ENCODE results near the gene QSOX2. TPM values are rescaled to one million over a fixed set of nuclear protein-coding genes. Genes with fewer than 3 reads are reported as not detected.

The QSOX2 gene, protein sequence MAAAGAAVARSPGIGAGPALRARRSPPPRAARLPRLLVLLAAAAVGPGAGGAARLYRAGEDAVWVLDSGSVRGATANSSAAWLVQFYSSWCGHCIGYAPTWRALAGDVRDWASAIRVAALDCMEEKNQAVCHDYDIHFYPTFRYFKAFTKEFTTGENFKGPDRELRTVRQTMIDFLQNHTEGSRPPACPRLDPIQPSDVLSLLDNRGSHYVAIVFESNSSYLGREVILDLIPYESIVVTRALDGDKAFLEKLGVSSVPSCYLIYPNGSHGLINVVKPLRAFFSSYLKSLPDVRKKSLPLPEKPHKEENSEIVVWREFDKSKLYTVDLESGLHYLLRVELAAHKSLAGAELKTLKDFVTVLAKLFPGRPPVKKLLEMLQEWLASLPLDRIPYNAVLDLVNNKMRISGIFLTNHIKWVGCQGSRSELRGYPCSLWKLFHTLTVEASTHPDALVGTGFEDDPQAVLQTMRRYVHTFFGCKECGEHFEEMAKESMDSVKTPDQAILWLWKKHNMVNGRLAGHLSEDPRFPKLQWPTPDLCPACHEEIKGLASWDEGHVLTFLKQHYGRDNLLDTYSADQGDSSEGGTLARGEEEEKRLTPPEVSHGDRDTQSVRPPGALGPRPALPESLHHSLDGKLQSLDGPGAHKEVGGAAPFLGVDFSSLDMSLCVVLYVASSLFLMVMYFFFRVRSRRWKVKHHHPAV
- 43.8 and 48.0 TPM in 2 replicates for total RNA-seq (2014; rRNA removed; shearing (Covaris generic))

DNA sequence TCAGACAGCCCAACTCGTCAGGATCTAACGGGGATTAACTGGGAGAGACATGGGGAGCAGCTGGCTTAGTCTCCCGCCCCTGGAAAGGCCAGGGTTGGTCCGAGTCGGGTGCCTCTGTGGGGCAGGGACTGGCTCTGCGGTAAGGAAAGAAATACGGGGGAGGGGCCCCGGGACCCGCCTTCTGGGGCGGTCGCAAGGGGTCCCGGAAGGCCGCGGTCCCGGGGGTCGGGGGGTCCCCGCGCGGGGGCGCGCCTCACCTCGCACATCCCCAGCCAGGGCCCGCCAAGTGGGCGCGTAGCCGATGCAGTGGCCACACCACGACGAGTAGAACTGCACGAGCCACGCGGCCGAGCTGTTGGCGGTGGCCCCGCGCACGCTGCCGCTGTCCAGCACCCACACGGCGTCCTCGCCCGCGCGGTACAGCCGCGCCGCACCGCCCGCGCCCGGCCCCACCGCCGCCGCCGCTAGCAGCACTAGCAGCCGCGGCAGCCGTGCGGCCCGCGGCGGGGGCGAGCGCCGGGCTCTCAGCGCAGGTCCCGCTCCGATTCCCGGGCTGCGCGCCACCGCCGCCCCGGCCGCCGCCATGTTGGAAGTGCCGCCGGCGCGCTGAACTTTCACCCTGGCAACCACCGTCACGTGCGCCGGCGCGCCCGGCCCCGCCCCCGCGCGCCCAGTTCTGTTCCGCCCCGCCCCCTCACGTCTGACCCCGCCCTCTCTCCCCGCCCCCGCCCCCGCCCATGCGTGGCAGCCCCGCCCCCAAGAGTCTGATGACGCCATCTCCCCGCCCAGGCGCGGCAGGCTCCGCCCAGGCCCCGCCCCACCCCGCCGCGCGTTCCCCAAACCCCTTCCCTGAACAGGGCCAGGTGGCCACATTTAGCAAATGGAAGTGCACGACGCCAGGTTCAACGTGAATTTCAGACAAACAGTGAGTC lies at the start of gene QSOX2:
Gene QSOX2 (minus strand): TSS at position 594 of the 932 bp plus-strand sequence. CDS start 9 bp downstream, at position 585.
- DNase-seq = peak; percentile 85 to 87
- H3K4me1 ChIP-seq = peaks cover 14% of the 10 kb centered on the region
- peak within 1 kb of the TSS; percentile 74 for H3K27ac ChIP-seq
- H3K4me3 ChIP-seq = peak within 1 kb of the TSS; percentile 79
- peaks cover 45% of the 10 kb centered on the region for H3K27me3 ChIP-seq
- no peaks in the 10 kb centered on the region for H3K9me3 ChIP-seq (replicated peaks)
- peaks cover 5% of the 10 kb centered on the region for H3K36me3 ChIP-seq

DNA sequence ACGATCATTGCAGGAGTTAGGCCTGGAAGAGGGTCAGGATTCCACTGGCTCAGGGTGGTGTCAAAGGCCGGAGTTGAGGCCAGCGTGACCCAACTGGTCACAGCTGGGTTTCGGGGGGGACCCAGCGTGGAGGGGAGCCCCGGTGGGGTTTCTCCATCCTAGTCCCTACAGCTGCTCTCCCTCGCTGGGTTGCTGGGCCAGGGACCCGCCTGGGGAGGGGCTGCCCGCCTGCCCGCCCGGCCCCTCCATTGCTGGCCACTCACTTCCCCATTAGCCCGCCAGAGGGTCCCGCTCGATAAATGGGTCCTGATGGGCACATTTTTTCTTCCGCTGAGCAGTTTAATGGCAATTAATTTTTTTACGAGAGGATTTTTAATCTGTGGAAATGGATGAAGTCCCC lies 49.4 kb upstream of the QSOX2 start:
- H3K36me3 ChIP-seq = no peaks in the 10 kb centered on the region
- H3K4me3 ChIP-seq = no peak overlapping the region
- H3K27ac ChIP-seq = no peak overlapping the region
- peaks cover 65% of the 10 kb centered on the region for H3K27me3 ChIP-seq
- no peak for DNase-seq
- no peaks in the 10 kb centered on the region; the same call in 1 of the 2 replicates for H3K9me3 ChIP-seq (replicated peaks)
- H3K4me1 ChIP-seq = peaks cover 8% of the 10 kb centered on the region; the same call in 1 of the 2 replicates

DNA sequence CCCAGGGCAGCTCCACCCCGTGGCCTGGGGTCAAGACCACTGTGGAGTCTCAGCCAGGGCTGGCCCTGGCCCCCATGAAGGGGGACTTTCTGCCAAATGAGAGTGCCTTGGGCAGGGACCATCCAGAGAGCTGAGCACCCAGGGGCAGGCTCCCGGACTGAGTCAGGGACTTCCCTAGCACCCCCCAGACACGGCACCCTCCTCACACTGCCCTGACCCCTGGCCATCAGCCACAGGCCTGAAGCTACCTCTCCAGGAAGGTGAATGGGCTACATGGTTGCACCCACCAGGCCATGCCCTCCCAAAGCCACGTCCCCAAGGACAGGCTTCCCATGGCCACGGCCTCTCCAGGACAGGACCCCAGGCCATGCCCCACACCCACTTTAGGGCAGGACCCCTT lies 48.8 kb upstream of the QSOX2 start:
- Histone ChIP-seq H3K9me3 (replicated peaks) (no peaks in the 10 kb centered on the region; the same call in 1 of the 2 replicates), H3K27ac (no peak overlapping the region), H3K36me3 (no peaks in the 10 kb centered on the region), H3K4me1 (peaks cover 8% of the 10 kb centered on the region; the same call in 1 of the 2 replicates), H3K27me3 (peaks cover 61% of the 10 kb centered on the region), H3K4me3 (no peak overlapping the region)
- DNase-seq = no peak

DNA sequence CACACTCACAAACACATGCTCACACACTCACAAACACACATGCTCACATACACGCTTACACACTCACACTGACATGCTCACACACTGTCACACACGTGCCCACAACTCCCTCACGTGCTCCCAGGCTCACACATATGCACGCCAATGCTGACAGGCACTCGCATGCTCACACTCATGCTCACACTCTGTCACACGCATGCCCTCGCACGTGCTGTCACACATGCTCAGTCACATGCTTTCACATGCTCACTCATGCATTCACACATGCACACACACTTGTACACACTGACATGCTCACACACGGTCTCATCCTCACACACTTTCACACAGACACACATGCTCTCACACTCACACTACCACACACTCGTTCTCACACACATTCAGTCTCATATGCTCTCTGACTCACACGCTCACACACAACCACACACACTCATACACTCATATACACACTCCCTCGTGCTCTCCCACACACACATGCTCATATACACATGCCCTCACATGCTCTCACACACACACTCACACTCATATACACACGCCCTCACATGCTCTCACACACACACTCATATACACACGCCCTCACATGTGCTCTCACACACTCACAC lies 48.0 kb upstream of the QSOX2 start:
- Histone ChIP-seq H3K4me3 (no peak overlapping the region), H3K9me3 (replicated peaks) (no peaks in the 10 kb centered on the region; the same call in 1 of the 2 replicates), H3K27ac (no peak overlapping the region), H3K27me3 (peaks cover 58% of the 10 kb centered on the region), H3K4me1 (peaks cover 8% of the 10 kb centered on the region; the same call in 1 of the 2 replicates), H3K36me3 (no peaks in the 10 kb centered on the region)
- no peak for DNase-seq

DNA sequence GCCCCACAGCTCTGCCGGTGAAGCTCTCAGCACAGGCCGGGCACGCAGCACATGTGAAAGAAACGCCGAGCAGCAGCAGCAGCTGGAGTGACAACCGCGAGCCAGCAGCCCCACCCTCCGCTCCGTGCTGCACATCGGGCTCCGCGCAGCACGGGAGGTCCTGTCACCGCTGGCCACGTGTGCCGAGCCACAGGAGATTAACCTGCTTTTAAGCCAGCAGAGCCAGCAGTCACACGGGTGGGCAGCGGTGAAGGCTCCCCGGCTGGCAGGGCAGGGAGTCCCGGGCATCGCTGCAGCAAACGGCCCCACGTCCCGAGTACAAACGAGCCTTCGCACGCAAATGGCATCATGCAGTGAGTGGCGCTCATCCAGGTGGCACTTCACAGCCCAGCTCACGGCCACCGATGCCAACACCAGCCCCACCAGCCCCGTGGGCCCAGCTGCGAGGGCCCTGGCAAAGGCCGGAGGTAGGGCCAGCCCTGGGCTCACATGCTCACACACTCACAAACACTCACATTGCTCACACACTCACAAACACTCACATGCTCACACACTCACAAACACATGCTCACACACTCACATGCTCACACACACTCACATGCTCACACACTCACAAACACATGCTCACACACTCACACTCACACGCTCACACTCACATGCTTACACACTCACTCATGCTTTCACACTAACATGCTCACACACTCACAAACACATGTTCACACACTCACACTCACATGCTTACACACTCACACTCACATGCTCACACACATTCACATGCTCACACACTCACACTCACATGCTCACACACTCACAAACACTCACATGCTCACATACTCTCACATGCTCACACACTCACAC lies 47.2 kb upstream of the QSOX2 start:
- Histone ChIP-seq H3K9me3 (replicated peaks) (no peaks in the 10 kb centered on the region; the same call in 1 of the 2 replicates), H3K36me3 (no peaks in the 10 kb centered on the region), H3K4me1 (peaks cover 8% of the 10 kb centered on the region; the same call in 1 of the 2 replicates), H3K27me3 (peaks cover 56% of the 10 kb centered on the region), H3K27ac (no peak overlapping the region), H3K4me3 (no peak overlapping the region)
- peak; percentile 59 to 69 for DNase-seq

DNA sequence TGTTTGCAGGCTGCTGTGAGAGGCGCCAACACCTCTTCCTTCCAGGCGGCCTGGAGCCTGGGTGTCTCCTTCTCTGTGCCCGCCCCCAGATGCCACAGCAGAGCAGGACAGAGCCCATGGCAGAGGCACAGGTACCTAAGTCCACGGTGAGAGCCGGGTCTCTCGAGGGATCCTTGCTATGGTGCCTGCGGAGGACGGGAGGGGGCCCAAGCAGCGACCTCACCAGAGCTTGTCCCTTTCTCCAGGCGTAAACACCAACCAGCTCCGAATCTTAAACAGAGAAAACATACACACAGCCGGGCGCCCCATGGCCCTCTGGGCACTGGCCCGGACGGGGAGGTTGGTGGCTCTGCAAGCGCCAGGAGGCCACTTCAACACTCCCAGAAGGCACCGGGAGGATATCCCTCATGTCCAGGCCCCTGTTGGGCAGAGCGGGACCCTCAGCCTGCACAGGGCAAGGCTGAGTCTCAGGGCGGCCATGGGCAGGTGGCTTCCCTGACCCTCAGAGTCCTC lies 46.5 kb upstream of the QSOX2 start:
- Histone ChIP-seq H3K4me3 (no peak overlapping the region), H3K27ac (no peak overlapping the region), H3K4me1 (peaks cover 8% of the 10 kb centered on the region; the same call in 1 of the 2 replicates), H3K9me3 (replicated peaks) (no peaks in the 10 kb centered on the region; the same call in 1 of the 2 replicates), H3K27me3 (peaks cover 57% of the 10 kb centered on the region), H3K36me3 (no peaks in the 10 kb centered on the region)
- DNase-seq = no peak

DNA sequence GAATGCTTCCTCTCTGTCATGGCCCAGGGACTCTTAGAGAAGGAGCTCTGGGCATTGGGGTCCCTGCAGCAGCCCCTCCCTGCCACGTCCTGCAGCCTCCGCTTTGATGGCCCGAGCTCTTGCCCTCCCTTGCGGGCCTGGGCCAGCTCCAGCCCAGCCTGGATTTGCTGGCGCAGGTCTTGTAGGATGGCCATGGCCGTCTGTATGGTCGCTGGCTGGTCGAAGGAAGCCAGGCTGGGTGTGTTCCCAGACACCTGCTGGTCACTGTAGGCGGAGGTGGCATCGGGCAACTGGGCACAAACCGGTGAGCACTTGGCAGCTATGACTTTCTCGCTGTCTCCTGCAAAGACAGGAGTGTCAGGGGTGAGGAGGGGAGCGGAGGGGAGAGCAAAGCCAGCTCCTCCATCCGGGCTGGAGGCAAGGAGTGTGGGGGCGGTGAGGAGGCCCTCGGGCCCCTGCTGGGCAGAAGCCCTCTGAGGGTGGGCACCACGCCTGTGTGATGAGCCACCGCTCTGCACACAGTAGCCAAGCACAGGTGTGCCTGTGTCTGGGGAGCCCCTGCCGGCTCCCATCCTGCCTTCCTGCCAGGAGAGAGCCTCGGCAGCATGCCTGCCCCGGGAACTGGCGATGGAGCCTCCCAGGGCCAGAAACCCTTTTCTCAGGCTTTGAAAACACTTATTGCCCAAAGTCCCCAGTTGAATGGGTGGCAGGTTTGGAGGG lies 45.9 kb upstream of the QSOX2 start:
- Histone ChIP-seq H3K27ac (no peak overlapping the region), H3K4me3 (no peak overlapping the region), H3K9me3 (replicated peaks) (no peaks in the 10 kb centered on the region; the same call in 1 of the 2 replicates), H3K27me3 (peaks cover 56% of the 10 kb centered on the region), H3K36me3 (no peaks in the 10 kb centered on the region), H3K4me1 (peaks cover 8% of the 10 kb centered on the region; the same call in 1 of the 2 replicates)
- DNase-seq = no peak

DNA sequence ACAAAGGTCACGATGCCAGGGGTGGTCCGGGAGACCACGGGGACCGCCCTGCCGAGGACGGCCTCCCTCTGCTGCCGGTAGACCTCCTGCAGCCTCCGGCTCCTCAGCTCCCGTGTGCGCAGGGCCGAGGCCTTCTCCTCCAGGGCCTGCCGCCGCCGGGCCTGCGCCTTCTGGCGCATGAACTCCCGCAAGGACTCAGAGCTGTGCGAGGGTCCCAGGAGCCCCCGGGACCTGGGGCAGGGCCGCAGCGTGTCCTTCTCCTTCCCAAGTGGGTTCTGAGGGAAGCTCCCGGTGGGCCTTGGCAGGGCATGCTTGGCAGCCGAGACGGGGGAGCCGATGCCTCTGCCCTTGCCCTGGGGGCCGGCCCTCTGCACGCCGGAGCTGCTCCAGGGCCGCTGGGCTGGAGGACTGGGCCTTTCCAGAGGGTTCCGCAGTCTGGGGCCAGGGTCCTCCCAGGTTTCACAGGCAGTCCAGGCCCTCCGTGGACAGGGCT lies 44.9 kb upstream of the QSOX2 start:
- no peaks in the 10 kb centered on the region for H3K36me3 ChIP-seq
- no peak overlapping the region for H3K27ac ChIP-seq
- H3K4me3 ChIP-seq = no peak overlapping the region
- DNase-seq = no peak
- H3K9me3 ChIP-seq (replicated peaks) = no peaks in the 10 kb centered on the region; the same call in 1 of the 2 replicates
- peaks cover 8% of the 10 kb centered on the region; the same call in 1 of the 2 replicates for H3K4me1 ChIP-seq
- peaks cover 53% of the 10 kb centered on the region for H3K27me3 ChIP-seq

DNA sequence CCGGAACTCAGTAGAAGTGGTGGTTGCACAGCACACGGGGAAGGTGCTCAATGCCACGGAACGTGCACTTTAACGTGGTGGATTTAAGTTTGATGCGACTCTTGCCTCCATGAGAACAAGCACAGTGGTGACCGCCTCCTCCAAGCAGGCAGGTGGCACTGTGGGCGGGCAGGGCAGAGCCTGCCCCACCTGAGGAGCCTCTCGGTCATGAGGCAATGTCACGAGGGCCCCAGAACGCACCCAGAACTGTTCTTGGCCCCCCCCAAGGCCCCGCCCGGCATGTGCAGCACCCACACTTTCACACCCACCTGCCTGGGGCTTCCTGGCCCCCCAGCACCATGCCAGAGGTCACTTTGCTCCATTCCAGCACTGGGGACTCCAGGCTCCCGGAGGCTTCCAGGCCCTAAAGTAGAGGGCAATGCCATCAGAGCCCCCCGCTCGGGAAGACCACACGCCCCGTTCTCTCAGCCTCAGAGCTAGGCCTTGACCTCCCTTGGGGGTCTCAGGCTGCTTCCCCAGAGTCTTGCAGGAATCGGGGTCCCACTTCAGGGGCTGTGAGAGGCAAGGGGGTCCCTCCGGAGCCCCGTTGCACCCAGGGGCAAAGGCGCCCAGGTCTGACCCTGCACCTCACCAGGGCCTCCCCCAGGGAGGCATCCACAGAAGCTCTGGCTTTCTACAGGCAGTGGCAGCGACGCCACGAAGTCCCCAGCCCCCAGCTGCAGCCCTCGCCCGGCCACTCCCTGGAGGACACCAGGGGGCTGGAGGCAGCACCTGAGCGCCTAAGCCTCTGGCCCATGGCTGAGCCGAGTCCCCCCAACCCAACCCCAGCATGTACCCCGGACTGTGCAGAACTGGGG lies 44.3 kb upstream of the QSOX2 start:
- DNase-seq = no peak
- no peak overlapping the region for H3K4me3 ChIP-seq
- no peaks in the 10 kb centered on the region; the same call in 1 of the 2 replicates for H3K9me3 ChIP-seq (replicated peaks)
- no peaks in the 10 kb centered on the region for H3K36me3 ChIP-seq
- H3K27me3 ChIP-seq = peaks cover 50% of the 10 kb centered on the region
- H3K27ac ChIP-seq = no peak overlapping the region
- H3K4me1 ChIP-seq = peaks cover 8% of the 10 kb centered on the region; the same call in 1 of the 2 replicates

DNA sequence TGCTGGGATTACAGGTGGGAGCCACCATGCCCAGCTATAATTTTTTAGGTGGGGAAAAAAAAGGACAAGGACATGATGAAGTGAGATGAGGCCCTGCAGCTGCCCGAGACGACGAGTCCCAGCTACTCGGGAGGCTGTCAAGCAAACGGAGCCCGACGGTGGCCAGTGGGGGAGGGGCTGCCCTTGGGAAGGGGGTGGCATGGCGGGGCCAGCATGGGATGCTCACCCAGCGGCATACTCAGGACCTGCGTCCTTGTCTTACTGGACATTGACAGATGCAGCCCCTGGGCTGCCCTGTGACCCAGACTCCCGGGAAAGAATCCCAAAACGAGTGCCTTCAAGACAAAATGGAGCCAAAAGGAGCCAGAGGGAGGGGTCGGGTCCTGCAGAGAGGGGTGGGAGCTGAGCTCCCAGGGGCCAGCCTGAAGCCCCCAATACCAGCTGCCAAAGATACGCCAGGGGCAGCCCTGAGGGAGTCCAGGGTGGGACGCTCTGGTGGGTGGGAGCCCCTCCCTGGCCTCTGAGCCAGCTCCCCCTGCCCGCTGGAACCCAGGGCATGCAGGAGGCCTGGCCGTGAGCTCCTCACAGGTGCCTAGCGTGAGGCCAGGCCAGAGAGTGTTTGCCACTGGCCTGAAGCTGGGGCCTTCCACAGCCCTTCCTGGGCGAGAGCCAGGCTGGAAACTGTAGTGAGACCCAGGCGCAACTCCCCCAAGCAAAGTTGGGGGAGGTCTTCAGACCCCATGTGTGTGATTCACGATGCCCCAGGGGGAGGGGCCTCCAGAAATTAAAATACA lies 42.5 kb upstream of the QSOX2 start:
- H3K36me3 ChIP-seq = no peaks in the 10 kb centered on the region
- H3K4me3 ChIP-seq = no peak overlapping the region
- peaks cover 8% of the 10 kb centered on the region; the same call in 1 of the 2 replicates for H3K4me1 ChIP-seq
- peaks cover 56% of the 10 kb centered on the region for H3K27me3 ChIP-seq
- no peaks in the 10 kb centered on the region for H3K9me3 ChIP-seq (replicated peaks)
- no peak overlapping the region for H3K27ac ChIP-seq
- no peak for DNase-seq

DNA sequence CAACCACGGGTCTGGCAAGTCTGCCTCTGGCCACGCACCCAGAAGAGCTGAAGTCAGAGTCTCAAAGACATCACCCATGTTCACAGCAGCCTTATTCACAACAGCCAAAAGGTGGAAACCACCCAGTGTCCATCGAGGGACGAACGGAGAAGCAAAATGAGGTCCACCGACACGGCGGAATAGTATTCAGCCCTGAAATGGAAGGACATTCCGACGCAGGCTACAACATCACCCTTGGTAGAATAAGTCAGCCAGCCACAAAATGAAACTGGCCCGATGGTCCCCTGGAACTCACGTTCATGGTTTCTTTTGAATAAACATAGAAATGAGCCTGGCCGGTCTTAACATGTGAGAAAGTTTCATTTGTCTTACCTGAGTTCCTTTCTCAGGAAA lies 41.4 kb upstream of the QSOX2 start:
- H3K27me3 ChIP-seq = peaks cover 54% of the 10 kb centered on the region
- H3K9me3 ChIP-seq (replicated peaks) = no peaks in the 10 kb centered on the region
- H3K4me1 ChIP-seq = peaks cover under 1% of the 10 kb centered on the region; the same call in 1 of the 2 replicates
- no peak for DNase-seq
- no peak overlapping the region for H3K27ac ChIP-seq
- no peaks in the 10 kb centered on the region for H3K36me3 ChIP-seq
- H3K4me3 ChIP-seq = no peak overlapping the region
